ENCODE data around the gene DENND11.

The DENND11 gene

DNA sequence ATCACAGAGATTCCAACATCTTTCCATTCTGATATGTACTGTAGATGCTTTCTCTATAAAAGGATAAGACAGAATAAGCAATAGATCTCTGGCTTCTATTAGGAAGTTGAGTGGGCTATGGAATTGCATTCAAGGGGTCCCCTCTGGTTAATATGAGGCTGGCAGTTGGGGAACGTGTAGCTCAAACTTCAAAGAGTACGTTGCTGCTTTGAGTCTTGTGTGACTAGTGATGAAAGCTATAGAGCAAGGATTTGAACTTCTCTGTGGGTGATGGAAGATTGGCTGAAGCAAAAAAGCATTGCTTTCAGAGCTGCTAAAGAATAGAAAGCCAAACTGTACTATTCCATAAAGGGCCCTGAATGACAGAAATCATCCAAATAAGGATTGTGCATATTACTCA, 12.6 kb upstream of the DENND11 start:
- TF ChIP-seq, protein P1, sequence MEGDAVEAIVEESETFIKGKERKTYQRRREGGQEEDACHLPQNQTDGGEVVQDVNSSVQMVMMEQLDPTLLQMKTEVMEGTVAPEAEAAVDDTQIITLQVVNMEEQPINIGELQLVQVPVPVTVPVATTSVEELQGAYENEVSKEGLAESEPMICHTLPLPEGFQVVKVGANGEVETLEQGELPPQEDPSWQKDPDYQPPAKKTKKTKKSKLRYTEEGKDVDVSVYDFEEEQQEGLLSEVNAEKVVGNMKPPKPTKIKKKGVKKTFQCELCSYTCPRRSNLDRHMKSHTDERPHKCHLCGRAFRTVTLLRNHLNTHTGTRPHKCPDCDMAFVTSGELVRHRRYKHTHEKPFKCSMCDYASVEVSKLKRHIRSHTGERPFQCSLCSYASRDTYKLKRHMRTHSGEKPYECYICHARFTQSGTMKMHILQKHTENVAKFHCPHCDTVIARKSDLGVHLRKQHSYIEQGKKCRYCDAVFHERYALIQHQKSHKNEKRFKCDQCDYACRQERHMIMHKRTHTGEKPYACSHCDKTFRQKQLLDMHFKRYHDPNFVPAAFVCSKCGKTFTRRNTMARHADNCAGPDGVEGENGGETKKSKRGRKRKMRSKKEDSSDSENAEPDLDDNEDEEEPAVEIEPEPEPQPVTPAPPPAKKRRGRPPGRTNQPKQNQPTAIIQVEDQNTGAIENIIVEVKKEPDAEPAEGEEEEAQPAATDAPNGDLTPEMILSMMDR (IDR thresholded peaks at IDR 0.05): no peak
- Histone ChIP-seq H3K36me3 (ENCODE audit: control insufficient read depth, insufficient read depth, low read length) (no peaks in the 10 kb centered on the region), H3K27me3 (ENCODE audit: control insufficient read depth, insufficient read depth, low read length) (no peaks in the 10 kb centered on the region), H3K4me2 (ENCODE audit: low read length) (no peak overlapping the region), H3K9me3 (ENCODE audit: control insufficient read depth, low read length) (no peaks in the 10 kb centered on the region), H3K79me2 (no peaks in the 10 kb centered on the region), H3K4me3 (ENCODE audit: low read depth, low read length) (no peak overlapping the region), H3K9ac (no peak overlapping the region), H3K27ac (no peak overlapping the region), H2AFZ (no peak overlapping the region), H3K4me1 (no peaks in the 10 kb centered on the region)

DNA sequence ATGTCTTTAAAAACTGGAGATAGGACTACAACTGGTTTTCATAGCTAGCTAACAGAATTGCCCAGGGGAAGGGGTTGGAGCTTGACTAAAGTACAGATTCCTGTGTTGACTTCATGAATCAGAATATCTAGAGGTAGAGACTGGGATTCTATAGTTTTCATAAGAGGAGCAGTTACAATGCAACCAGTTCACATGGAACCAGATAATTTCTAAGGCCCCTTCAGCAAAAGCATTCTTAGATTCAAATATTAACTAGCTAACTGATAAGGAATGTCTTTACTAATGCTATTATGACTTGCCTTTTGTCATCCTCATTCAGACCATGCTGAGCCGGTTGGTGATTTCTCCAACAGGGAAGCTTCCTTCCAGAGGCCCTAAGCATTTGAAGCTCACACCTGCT, 11.9 kb upstream of the DENND11 start:
- Histone ChIP-seq H3K27me3 (ENCODE audit: control insufficient read depth, insufficient read depth, low read length) (no peaks in the 10 kb centered on the region), H3K4me1 (no peaks in the 10 kb centered on the region), H3K4me2 (ENCODE audit: low read length) (no peak overlapping the region), H3K9ac (no peak overlapping the region), H3K36me3 (ENCODE audit: control insufficient read depth, insufficient read depth, low read length) (no peaks in the 10 kb centered on the region), H3K9me3 (ENCODE audit: control insufficient read depth, low read length) (no peaks in the 10 kb centered on the region), H3K79me2 (no peaks in the 10 kb centered on the region), H3K27ac (no peak overlapping the region), H2AFZ (no peak overlapping the region), H3K4me3 (ENCODE audit: low read depth, low read length) (no peak overlapping the region)
- TF ChIP-seq, protein P1 (IDR thresholded peaks at IDR 0.05): no peak

DNA sequence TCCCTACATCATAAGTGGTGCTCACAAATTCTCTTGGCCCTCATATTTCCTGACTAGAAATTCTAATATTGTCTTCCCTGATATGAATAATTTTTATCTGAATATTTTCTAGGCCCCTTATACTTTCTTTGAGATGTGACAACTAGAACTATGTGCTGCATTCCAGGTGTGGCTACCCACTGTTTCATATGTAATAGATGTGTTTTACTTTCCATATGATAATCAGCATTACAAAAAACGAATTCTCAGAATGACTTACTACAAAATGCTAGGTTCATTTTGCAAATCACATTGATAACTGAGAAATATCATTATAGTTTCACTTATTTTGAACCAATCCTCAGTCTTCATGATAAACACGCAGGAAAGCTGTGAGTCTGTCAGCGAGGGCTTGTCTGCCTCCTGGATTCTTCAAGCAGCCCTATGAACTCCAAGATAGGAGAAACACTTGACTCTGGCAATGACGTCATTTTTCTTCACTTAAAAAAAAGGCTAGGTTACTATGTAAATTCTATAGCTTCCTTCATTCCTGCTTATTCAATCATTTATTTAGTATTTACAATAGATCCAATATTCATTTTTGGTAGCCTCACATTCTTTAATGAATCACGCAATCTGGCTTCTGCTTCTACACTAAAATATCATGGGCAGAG, 10.8 kb upstream of the DENND11 start:
- no peaks in the 10 kb centered on the region for H3K9me3 ChIP-seq (ENCODE audit: control insufficient read depth, low read length)
- H3K9ac ChIP-seq: no peak overlapping the region
- no peak overlapping the region for H2AFZ ChIP-seq

DNA sequence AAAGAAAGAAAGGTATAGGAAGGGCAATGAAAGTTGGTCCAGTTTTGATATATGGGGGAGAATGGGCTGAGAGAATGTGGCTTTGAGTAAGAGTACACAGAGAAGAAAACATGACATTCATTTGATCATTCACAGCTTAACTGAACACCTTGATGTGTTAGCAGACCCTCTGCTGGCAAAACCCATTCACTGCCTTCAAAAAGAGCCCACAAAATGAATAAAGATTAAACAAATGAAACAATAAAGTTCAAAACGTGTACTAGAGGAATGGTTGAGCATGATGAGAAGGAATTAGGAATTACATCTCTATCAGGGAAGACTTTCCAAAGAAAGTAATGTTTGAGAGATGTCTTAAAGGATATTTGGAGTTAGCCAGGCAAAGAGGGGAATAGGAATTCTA, 8.3 kb upstream of the DENND11 start:
- H3K27me3 ChIP-seq (ENCODE audit: control insufficient read depth, insufficient read depth, low read length): no peaks in the 10 kb centered on the region
- no peak overlapping the region for H3K9ac ChIP-seq
- no peaks in the 10 kb centered on the region for H3K36me3 ChIP-seq (ENCODE audit: control insufficient read depth, insufficient read depth, low read length)
- H3K27ac ChIP-seq: no peak overlapping the region
- TF ChIP-seq, protein P1 (IDR thresholded peaks at IDR 0.05): no peak
- peaks cover 1% of the 10 kb centered on the region for H3K79me2 ChIP-seq
- H3K9me3 ChIP-seq (ENCODE audit: control insufficient read depth, low read length): no peaks in the 10 kb centered on the region
- H3K4me2 ChIP-seq (ENCODE audit: low read length): no peak overlapping the region
- H3K4me3 ChIP-seq (ENCODE audit: low read depth, low read length): no peak overlapping the region
- no peak overlapping the region for H2AFZ ChIP-seq
- H3K4me1 ChIP-seq: no peaks in the 10 kb centered on the region

More for the DNA sequence above, 10.8 kb upstream of the DENND11 start:
- TF ChIP-seq, protein P1 (IDR thresholded peaks at IDR 0.05): no peak
- Histone ChIP-seq H3K27ac (no peak overlapping the region), H3K4me3 (ENCODE audit: low read depth, low read length) (no peak overlapping the region), H3K36me3 (ENCODE audit: control insufficient read depth, insufficient read depth, low read length) (no peaks in the 10 kb centered on the region), H3K4me1 (no peaks in the 10 kb centered on the region), H3K79me2 (no peaks in the 10 kb centered on the region), H3K4me2 (ENCODE audit: low read length) (no peak overlapping the region), H3K27me3 (ENCODE audit: control insufficient read depth, insufficient read depth, low read length) (no peaks in the 10 kb centered on the region)

DNA sequence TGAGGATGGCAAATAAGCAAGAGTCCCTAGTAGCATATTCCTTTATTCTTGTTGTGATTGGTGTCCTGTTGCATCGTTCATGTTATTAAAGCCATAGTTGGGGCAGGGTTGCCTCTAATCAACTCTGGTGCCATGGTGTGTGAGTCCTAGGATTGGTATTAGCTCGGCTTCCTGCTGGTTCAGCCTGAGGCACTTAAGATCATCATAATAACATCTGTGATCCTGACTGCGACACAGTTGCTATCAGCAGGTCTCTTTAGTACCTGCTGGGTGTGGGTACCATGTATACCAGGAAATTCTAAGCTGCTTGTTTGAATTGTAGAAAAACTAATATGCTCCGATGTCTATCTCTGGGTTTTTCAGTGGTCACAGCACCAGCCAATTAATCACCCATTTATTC, 7.8 kb upstream of the DENND11 start:
- H3K27ac ChIP-seq: no peak overlapping the region
- no peaks in the 10 kb centered on the region for H3K4me1 ChIP-seq
- no peaks in the 10 kb centered on the region for H3K9me3 ChIP-seq (ENCODE audit: control insufficient read depth, low read length)
- H3K27me3 ChIP-seq (ENCODE audit: control insufficient read depth, insufficient read depth, low read length): no peaks in the 10 kb centered on the region
- no peak overlapping the region for H2AFZ ChIP-seq
- peaks cover 7% of the 10 kb centered on the region for H3K79me2 ChIP-seq
- H3K4me3 ChIP-seq (ENCODE audit: low read depth, low read length): no peak overlapping the region
- no peak overlapping the region for H3K9ac ChIP-seq
- TF ChIP-seq, protein P1 (IDR thresholded peaks at IDR 0.05): no peak
- no peak overlapping the region for H3K4me2 ChIP-seq (ENCODE audit: low read length)
- H3K36me3 ChIP-seq (ENCODE audit: control insufficient read depth, insufficient read depth, low read length): no peaks in the 10 kb centered on the region

All from parathyroid adenoma (tissue), 2 donors.